Measurements from ENCODE around the gene DENND5B.
"Not testable (repeated sequence)": the region's sequence is repeated elsewhere in the genome, so short reads cannot be mapped to it uniquely, and the experiment has no call there.

DENND5B gene

DNA sequence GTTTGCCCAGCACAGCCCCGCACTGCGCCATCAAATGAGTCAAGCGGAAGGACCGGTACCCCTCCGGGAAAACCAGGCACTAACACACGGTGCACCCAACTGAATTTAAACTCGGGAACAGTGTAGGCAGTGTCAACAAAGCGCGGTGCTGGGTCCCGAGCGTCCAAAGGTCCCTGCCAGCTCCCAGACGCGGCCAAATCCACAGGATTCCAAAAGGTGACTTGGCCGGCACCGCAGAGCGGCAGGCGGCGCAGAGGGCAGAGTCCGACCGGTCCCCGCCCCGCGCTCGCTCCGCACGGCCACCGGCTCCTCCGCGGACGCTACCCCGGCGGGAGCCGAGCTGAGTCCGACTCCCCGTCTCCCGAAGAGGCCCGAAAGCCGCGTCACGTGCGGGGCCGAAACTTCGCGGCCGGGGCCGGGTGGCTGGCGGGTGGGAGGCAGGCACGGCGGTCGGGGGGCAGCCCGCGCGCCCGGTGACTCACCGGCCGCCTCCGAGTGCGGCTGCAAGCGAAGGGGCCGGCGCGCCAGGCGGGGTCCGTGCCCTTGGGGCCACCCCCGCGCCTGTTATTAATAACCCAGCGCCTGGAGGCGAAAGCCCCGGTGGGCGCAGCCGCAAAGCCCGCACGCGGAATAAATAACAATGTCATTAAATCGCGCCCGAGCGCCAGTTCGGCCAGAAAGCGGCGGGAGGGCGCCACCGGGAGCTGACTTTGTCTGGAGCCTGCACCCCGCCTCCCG is 863 bp downstream of the DENND5B start:
- no peak for FAIRE-seq

DNA sequence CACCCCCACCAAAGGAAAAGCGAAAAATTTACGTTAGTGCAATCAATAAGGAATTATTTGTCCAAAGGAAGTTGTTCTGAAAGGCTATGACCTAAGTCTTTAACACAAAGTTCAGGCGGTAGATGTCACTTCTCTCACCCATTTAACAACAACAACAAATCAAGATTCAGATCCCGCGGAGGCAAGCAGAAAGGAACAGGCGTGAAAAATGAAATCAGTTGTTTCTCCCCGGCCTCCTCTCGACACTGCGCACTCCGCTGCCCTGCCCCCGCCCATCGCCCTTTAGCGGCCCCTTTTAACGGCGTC is 1.4 kb downstream of the DENND5B start:
- FAIRE-seq, result no peak

DNA sequence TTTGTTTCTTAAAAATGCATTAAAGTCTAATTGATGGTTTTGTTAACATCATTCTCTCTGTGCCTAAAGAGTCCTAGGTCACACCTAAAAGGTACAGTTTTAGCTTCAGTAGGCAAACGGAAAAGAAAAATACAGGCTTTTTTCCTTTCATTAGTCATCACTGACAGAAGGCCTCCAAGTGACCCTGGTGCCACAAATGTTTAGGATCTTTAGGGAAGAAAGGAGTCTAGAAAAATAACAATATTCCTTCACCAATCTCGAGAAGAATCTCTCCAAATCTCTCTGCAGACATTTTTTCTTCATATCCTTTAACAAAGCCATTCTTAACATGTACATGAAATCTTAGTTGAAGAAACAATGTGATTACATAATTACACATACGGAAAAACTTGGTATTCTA is 2.0 kb downstream of the DENND5B start:
- FAIRE-seq, result peak; percentile 59

DNA sequence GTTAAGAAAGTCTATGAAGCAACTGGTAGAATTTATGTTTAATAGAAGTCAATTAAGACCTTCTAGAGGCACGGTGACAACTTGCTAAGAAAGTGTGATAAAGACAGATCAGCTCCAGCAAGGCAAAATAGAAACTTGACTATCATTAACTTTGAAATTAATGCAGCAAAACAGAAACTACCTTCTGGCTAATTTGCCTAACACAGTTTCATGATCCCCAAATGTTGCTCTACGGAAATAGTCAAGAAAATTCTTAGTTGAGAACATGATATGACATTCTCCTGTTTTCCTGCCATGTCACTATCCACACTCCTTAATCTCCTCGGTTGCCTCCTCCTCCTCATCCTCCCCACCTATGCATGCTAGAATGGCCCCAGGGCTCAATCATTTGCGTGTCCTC is 4.2 kb downstream of the DENND5B start:
- no peak for FAIRE-seq

DNA sequence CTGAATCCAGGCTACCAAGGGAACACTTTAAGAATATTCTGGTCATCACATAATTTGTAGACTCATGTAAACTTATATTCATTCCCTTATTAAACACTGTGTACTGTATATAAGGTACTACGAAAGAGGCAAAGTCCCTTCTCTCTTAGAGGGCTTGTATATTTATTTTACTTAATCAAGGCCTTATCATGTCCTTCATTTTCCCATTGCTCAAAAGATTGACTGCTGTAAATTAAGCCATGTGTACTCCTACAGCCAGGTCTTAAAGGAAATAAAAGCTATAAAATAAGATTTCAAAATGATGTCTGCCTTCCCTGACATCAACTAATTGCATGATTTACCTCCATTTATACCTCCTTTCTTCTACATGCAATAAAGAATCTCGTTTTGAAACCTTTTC is 5.0 kb downstream of the DENND5B start:
- FAIRE-seq, result no peak

DNA sequence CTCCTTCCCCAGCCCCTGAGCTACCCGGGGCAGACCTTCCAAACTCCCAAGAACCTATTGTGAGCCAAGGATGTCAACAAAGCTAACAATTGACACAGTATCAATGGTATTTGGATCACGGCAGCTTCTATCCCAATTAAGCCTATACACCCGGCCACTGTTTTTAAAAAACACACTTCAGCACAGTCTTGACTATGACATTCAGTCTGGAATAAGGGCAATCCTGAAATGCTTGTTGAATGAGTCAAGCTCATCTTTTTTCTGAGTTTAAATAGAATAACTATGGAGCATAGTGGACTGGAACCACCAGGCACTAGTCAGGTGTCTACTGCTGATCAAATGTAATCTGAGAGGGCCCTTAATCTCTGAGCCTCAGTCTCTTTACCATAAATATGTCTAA is 5.7 kb downstream of the DENND5B start:
- FAIRE-seq, result no peak

DNA sequence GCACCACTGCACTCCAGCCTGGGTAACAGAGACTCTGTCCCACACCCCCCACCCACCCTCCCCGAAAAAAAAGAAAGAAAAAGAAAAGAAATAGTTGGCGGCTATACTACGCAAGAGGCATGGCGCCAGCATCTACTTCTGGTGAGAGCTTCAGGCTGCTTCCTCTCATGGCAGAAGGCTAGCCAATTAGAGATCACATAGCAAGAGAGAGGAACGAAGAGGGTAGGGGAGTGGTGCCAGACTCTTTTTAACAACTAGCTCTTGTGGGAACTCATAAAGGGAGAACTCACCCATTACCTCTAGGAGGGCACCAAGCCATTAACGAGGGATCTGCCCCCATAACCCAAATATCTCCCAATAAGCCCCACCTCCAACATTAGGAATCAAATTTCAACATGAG is 6.2 kb downstream of the DENND5B start:
- FAIRE-seq, result no peak

DNA sequence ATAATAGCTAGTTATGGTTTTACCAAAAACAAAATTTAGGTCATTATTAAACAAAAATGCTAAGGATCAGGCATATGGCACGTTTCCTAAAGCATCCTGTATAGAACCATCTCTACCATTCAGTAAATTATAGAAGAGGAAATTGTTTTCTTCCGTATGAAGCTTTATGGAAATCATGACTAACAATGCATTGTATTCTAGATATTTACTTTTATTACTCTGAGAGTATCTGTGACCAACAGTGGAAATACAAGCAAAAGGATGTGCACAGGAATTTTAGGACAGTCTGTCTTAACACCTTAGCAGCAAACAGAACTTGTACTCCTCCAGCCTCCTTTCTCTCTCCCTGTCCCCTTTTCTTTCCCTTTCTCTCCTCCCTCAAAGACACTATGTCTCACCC is 7.1 kb downstream of the DENND5B start:
- FAIRE-seq, result no peak

DNA sequence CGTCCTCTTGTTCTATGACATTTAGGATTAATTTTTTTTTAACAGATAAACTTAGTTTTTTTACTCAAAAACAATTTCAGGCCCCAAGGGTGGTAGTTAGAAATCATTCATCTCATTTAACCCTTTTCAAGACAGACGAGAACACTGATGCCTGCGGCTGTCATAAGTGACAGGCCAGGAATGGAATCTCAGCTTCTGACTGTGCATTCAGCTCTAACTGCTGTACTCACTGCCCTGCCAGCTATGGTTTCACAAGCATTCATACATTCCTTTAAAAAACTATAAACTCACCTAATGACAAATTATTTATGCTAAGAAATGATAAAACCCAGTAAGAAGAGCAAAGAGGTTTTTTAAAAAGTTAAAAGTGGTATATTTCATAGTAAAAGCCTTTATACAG is 8.8 kb downstream of the DENND5B start:
- no peak for FAIRE-seq

DNA sequence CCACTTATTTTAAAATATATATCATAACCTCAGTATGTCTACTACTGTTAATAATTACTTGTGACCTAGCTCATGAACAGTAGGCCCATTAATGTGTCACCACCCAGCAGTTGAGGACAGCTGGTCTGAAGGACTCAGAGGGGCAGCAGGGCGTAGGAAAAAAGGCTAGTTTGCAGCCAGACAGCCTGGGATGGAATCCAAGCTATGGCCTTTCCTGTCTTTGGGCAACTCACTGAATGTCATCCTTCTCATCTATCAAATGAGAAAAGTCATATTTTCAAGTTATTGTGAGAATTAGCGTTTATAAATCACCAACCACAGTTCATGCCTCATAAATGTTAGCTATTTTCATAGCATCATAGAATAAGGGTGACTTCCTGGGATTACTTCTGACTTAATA is 12.3 kb downstream of the DENND5B start:
- FAIRE-seq, result no peak

DNA sequence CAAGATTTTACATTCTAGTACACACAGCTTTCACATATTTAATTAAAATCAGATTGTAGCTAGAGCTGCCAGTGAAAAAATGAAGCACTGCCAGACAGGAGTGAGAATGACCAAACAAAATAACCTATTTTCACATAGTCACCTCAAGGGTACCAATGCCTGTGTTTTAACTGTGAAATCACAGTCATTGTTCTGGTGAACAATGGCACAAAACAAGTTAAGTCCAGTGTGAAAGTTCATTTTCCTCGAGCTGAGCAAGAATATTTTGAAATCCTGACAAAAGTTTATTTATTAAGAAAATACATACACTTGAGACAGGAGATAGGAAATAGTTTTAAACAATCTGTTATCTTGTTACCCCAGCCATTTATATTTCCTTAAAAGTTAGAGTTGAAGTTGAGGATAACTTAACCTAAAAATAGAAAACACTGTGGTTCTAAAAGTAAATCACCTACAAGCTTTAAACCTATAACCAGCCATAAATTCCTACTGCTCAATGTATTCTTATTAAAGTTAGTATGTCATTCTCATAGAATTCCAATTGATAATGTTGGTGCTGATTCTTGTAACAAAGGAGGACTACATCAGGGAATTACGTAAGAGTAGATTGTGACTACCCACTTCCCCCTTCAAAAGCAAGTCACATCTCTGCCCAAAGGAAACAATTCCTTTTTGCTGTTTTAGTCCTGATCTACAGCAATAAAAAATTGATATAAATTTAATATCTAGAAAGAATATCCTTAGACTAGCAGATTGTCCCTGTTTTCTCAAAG is 15.9 kb downstream of the DENND5B start:
- no peak for FAIRE-seq

DNA sequence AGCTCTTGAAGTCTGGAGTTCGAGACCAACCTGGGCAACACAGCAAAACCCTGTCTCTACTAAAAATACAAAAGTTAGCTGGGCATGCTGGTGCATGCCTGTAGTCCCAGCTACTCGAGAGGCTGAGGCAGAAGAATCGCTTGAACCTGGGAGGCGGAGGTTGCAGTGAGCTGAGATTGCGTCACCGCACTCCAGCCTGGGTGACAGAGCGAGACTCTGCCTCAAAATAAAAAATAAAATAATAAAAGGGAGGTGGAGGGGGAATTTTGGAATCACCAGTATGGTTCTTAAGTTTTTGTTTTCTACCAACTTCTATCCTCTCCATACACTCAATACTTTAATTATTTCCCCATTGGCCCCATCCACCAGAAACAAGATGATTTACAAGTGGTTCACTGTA is 16.6 kb downstream of the DENND5B start:
- not testable (repeated sequence) for FAIRE-seq

DNA sequence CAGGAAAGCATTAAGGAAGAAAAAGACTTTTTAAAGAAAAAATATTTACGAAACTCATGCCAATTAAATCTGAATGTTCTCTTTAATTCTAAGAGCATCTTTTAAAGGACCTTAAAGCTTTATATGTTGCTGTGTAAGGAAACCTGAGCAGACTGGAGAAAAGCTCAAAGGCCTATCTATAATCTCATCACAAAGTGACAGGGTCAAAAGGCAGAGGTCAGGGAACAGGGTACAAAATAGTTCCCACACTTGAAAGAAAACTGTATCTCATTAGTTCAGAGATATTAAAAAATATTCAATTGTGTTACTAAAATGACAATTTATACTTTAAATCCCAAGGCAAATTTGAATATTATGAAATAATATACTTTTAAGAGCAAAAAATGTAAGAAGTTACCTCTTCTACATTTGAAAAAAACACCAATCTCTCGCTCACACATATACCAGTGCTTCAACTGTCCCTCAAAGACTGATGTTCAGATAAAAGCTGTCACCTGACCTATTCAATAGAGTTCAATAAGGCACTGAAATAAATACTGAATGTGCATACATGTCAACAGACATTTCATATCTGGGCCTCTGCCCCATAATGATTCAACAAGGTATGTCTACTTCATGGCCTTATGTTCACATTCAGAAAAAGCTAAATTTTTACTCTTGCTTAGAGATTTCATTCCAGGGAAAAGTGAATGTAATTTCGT is 17.9 kb downstream of the DENND5B start:
- no peak for FAIRE-seq

DNA sequence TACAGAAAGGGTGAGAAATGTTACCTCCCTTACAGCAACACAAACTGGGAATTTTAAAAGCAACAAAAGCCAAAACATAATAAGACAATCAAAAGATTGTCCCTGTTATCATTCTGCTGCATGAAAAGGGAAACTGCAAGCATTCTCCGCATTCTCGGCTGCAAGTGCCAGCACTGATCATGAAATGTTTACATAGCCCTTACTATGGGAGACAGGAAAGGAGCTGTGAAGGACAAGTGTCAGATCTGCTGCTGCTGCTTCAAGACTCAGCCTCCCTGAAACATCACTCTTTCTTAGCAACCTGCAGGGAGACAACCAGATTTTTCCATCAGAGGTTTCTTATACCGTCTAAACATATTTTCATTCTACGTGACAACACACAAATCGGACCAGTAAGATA is 20.1 kb downstream of the DENND5B start:
- no peak for FAIRE-seq

DNA sequence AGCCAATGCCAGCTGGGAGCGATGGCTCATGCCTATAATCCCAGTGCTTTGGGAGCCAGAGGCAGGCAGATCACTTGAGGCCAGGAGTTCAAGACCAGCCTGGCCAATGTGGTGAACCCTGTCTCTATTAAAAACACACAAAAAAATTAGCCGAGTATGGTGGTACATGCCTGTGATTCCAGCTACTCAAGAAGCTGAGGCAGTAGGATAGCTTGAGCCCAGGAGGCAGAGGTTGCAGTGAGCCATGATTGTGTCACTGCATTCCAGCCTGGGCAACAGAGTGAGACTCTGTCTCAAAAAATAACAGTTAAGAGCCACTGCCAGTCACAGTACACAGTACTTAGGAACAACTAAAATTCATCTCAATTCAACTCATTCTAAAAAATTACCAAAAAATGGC is 21.4 kb downstream of the DENND5B start:
- FAIRE-seq, result not testable (repeated sequence)

DNA sequence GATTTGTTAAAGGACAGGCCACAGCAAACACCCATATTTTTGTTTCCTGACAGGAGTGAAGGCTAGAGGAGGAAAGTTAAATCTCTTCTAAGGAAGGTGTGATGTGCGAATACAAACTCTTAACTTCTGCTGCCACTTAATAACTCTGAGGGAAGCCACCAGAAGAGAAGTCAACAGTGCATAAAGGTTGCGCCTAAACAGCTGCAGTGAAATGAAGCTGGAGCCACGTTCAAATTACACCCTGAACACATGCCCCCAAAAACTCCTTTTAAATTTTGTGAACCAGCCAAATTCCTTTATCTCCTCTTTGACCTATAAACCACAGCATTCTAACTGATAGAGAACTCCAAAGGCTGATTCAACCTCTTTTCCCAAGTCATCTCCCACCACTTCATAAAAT is 22.4 kb downstream of the DENND5B start:
- no peak for FAIRE-seq

DNA sequence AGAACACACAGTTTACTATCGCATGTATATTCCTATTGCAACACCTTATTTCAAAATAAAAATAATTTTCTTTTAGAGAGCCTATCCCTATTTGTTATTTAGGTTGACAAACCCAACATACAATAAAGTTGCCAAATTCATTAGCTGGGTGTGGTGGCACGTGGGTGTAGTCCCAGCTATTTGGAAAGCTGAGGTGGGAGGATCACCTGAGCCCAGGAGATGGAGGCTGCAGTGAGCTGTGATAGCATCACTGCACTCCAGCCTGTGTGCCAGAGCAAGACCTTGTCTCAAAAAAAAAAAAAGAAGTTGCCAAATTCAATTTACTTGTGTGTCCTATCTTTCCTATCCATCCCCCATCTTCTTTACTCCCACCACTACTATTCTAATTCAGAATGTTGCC is 23.9 kb downstream of the DENND5B start:
- FAIRE-seq, result no peak

DNA sequence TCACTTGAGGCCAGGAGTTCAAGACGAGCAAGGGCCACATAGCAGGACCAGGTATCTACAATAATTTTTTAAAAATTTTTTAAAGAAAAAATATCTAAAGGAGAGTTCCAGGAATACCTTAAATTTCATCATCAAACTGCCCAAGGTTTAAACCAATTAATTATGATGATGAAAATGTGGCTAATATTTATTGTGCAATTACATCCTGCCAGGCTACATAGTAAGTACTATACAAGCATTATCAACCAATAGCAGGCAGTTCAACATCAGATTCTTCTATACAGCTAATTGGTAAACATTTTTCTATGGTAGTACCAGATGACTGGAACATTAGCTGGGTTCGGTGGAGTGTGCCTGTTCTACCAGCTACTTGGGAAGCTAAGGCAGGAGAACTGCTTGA is 24.4 kb downstream of the DENND5B start:
- FAIRE-seq, result no peak

DNA sequence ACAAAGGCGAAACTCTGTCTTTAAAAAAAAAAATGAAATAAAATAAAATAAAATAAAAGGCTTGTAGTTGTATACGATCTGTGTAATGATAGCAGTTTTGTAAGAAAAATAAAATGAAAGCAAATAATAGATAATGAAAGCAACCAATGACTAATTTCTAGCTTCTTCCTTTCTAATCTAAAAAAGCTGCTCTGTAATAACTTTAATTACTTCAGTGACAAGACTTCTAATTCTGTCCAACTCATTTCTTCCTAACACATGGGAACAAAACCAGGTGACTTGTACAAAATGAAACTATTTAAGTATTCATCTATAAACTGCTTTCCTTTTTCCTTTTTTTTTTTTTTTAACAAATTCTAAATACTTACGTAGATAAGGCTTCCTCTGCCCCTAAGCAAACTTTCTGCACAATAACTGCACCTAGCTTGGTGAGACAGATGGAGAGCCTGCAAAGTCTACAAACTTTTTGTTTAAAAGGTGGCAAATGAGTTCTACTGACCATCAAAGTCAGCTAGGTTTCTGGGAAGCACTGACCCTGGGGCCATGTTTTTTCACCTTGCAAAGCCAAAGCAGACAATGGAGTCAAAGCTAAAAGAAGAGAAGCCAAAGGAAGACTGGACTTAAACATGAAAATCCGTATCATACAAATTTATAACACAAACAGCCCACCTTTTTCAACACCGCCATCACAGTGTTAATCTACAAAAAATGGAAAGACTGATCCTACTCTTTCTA is 28.2 kb downstream of the DENND5B start:
- peak; percentile 39 for FAIRE-seq

DNA sequence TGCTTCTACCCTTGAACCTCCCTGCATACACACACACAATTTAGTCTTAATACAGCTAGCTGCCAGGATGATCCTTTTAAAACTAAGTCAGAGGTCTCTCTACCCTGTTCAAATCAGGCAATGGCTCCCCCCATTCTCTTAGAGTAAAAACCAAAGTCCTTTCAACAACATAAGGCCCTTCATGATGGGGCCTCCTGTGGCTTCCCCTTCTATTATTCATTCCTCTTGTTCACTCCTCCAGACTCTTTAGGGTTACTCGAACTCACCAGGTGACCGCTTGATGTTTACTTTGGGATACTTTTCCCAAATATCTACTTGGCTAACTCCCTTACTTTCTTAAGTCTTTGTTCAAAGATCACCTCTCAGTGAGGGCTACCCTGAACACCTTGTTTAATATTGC is 30.4 kb downstream of the DENND5B start:
- FAIRE-seq, result no peak

DNA sequence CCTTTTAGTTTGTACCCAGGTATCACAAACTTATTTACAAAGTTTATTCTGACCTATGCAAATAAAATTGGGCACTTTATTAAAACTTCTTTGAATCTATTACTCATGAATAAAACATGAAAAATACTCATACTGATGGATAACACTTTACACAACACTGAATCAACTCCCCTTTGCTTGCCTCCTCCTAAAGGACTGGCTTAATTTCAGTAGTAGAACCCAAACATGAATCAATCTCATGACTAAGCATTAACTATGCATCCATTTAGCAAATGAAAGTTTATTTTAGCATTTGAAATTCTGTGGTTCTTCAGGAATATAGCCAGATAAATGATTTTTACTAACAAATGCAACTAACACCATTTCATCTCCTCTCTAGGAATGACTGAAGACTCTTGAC is 32.4 kb downstream of the DENND5B start:
- no peak for FAIRE-seq

DNA sequence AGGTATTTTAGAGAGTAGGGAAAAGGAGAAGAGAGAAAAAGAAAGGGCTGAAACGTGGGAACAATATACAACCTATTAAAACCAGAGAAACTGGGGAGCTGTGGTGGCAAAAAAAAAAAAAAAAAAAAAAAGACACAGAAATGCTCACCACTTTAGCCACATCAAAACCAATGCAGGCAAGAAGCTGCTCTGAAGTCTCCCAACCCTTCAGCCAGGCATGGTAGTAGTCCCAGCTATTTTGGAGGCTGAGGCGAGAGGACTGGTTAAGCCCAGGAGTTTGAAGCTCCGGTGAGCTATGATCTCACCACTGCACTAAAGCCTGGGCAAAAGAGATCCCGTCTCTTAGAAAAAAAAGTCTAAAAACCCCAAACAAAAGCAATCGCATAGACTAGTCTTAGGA is 33.2 kb downstream of the DENND5B start:
- FAIRE-seq, result no peak

DNA sequence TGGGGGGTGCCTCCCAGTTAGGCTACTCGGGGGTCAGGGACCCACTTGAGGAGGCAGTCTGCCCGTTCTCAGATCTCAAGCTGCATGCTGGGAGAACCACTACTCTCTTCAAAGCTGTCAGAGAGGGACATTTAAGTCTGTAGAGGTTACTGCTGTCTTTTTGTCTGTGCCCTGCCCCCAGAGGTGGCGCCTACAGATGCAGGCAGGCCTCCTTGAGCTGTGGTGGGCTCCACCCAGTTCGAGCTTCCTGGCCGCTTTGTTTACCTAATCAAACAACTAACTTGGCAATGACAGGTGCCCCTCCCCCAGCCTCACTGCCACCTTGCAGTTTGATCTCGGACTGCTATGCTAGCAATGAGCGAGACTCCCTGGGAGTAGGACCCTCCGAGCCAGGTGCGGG is 35.5 kb downstream of the DENND5B start:
- not testable (repeated sequence) for FAIRE-seq
